Measurements from ENCODE around the gene CDH12. TPM values are rescaled to one million over a fixed set of nuclear protein-coding genes. Genes with fewer than 3 reads are reported as not detected.
"Not testable (repeated sequence)": the region's sequence is repeated elsewhere in the genome, so short reads cannot be mapped to it uniquely, and the experiment has no call there.

The CDH12 gene
- total RNA-seq (2014; rRNA removed; shearing (Covaris generic)), result not detected in 2 replicates

DNA sequence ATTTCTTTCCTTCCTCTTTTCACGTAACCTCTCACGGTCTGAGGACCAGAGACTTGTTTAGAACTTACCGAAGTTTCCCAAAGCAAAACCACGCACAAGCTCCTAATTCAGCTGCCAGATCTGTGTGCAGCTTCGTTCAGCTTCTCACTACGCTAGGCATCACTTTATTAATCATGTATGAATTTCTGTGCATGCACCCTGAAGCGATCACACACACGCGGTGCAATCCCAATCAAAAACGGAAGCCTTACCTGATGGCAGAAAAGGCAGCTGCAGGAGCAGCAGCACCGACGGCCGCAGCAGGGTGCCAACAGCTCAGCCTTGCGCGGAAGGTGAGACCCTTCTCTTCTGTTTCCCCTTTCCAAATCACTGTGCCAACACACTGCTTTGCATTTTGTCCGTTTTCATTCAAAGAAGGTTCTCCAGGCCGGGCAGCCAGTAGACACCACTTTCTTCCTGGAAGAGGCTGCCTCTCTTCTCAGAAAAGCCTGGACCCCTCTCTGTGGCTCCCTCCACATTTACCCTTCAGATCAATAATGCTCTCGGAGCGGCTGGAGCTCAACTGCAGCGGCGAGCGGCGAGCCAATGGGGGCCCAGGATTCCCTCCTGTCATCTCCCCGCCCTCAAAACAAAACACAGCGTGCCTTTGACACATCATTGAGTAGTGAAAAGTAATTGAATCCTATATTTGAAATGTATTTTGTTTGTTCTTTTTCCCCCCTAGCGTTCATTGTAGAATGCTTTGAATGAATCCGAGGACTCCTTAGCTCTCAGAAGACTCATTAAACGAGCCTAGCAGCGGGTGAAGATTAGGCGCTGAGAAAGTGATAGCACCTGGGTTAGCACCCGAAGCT, at the start of gene CDH12:
Gene CDH12, minus strand, starts transcription at position 538 of the 854 bp plus-strand sequence.
- in situ Hi-C loops (cut with HindIII; ENCODE audit: low sequenced_read_pairs), result no loop called here
- peak; percentile 69 for DNase-seq (ENCODE audit: low spot score)

- in situ Hi-C loops (cut with HindIII; ENCODE audit: low sequenced_read_pairs), result no loop called here
- no peak for DNase-seq (ENCODE audit: low spot score)
Observed at GRCh38 chr5:22901885-22902284, 48.7 kb upstream of the CDH12 start.

DNA sequence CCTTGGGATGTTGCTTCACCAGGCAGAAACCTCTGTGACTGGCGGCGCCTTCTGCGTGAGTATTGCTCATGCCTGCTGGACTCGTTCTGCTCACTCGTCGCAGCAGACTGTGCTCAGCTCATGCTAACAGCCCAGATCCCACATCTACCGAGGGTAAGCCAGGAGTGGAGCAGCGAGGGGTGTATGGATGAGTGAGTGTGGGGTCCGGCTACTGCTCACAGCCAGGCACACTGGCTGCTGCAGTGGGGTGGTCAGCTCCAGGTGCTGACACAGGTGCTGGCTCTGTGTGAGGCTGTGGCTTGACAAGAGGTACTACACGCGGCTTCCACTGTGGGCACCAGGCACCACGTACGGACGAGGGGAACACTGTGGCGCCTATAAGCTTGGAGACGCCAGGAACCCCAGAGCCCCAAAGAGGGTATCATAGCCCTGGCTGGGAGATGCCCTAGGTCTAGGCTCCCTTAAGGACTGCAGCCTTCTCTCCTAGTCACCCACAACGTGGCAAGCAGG, 47.7 kb upstream of the CDH12 start:
- in situ Hi-C loops (cut with HindIII; ENCODE audit: low sequenced_read_pairs), result no loop called here

GRCh38 chr5:22899341-22899740, 46.2 kb upstream of the CDH12 start:
- in situ Hi-C loops (cut with HindIII; ENCODE audit: low sequenced_read_pairs), result no loop called here

More for the DNA sequence above, 47.7 kb upstream of the CDH12 start:
- no peak for DNase-seq (ENCODE audit: low spot score)

DNA sequence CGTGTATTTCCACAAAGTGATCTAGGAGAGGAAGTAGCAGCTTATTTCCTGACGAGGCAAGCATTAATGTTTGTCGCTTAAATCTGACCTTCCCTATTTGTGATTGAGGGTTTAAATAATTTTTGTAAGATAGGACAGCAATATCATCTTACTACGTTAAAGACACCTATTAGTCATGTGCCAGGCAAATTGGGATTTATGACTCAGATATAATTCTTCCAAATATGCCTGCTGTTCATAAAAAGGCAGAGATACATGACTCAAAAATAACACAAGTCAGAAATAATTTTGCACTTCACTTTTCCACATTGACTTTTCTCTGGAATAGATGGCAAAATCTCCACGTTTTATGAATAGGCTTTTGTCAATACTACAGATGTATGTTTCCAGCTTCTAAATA, 43.0 kb upstream of the CDH12 start:
- no peak for DNase-seq (ENCODE audit: low spot score)

More at GRCh38 chr5:22899341-22899740, 46.2 kb upstream of the CDH12 start:
- peak; percentile 88 for DNase-seq (ENCODE audit: low spot score)

GRCh38 chr5:22892441-22892840, 39.3 kb upstream of the CDH12 start:
- in situ Hi-C loops (cut with HindIII; ENCODE audit: low sequenced_read_pairs), result no loop called here
- DNase-seq (ENCODE audit: low spot score), result no peak

More for the DNA sequence above, 43.0 kb upstream of the CDH12 start:
- in situ Hi-C loops (cut with HindIII; ENCODE audit: low sequenced_read_pairs), result no loop called here

- peak; percentile 22 for DNase-seq (ENCODE audit: low spot score)
- in situ Hi-C loops (cut with HindIII; ENCODE audit: low sequenced_read_pairs), result no loop called here
Observed at GRCh38 chr5:22889720-22890119, 36.6 kb upstream of the CDH12 start.

GRCh38 chr5:22887566-22887965, 34.4 kb upstream of the CDH12 start:
- no peak for DNase-seq (ENCODE audit: low spot score)
- in situ Hi-C loops (cut with HindIII; ENCODE audit: low sequenced_read_pairs), result no loop called here

DNA sequence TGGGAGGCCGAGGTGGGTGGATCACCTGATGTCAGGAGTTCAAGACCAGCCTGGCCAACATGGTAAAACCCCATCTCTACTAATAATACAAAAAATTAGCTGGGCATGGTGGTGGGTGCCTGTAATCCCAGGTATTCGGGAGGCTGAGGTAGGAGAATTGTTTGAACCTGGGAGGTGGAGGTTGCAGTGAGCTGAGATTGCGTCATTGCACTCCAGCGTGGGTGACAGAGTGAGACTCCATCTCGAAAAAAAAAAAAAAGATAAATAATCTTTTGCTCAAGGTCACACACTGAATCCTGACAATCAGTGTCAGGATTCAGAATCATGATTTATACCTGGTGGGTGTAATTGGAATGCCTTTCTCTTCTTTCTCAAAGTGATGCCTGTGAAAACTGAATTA, 5.8 kb upstream of the CDH12 start:
- in situ Hi-C loops (cut with HindIII; ENCODE audit: low sequenced_read_pairs), result not testable (repeated sequence)

DNA sequence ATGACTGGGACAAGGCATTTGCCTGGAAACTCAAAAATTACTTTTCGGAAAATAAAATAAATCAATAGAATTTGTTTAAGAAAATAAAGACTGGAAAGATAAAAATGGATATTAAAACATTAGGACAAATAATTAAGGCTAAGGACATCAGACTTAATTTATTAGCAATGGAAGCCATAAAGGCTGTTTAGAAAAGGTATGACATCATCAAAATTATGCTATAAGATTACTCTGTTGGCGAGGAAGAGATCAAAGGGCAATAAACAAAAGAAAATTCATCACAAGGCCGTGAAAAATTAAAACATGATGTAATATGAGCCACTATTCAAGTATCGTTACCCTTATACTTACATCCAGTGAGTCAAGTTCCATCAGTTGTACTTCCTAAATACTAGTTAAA, 2.7 kb upstream of the CDH12 start:
- in situ Hi-C loops (cut with HindIII; ENCODE audit: low sequenced_read_pairs), result no loop called here

More for the DNA sequence above, 5.8 kb upstream of the CDH12 start:
- not testable (repeated sequence) for DNase-seq (ENCODE audit: low spot score)

DNA sequence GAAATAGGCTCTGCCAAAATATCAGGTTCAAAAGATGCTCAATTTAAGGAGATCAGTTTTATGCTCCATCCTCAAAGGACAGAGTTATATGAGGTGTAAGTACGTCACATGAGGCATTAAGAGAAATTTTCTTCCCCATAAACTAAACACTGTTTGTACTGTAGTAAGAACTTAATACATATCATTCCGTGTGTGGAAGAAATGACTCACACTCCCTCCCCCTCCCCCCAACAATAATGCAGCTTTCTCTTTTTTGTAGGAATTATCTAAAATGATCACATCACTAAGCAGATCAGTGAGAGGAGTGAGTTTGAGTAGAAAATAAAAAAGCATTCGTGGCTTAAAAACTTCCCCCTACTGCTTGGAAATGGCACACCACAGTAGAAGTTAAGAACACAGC, 2.2 kb downstream of the CDH12 start:
- DNase-seq (ENCODE audit: low spot score), result peak; percentile 29
- in situ Hi-C loops (cut with HindIII; ENCODE audit: low sequenced_read_pairs), result no loop called here

More for the DNA sequence above, 2.7 kb upstream of the CDH12 start:
- DNase-seq (ENCODE audit: low spot score), result no peak

GRCh38 chr5:22846693-22847092, 6.5 kb downstream of the CDH12 start:
- in situ Hi-C loops (cut with HindIII; ENCODE audit: low sequenced_read_pairs), result no loop called here

DNA sequence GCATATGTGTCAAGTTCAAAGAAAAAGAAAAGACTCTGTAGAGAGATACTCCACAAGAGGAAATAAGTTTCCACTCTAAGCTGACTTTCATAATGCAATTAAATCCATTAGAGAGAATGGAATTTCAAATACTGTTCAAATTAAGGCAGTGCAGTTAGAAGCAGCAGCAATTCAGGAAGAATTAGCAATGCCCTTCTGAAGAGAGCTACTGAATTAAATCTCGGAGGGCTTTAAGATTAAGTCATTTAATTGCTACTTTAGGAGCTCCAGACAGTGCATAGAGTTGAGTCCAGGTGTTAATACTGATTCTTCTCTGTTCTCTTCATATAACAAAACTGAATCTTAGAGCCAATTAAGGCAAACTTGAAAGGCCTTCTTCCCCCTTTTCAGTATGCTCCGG, 8.5 kb downstream of the CDH12 start:
- in situ Hi-C loops (cut with HindIII; ENCODE audit: low sequenced_read_pairs), result no loop called here
- no peak for DNase-seq (ENCODE audit: low spot score)

More at GRCh38 chr5:22846693-22847092, 6.5 kb downstream of the CDH12 start:
- DNase-seq (ENCODE audit: low spot score), result no peak

DNA sequence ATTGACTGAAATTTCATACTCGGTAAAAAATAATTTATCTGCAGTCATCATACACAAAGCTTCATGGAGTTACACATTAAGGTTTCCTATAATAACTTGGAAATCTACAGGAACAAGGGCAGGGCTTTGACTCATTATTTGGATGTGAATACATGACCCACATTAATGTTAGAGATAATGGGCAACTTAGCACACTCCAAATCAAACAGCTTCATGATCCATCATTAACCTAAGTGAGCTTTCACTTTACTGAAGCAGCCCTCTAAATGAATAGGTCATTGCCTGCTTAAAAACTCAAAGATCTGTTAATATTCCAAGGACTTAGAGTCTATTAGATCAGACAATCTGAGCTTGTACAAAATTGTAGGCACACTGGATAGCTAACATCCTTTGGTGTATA, 9.0 kb downstream of the CDH12 start:
- in situ Hi-C loops (cut with HindIII; ENCODE audit: low sequenced_read_pairs), result no loop called here
- no peak for DNase-seq (ENCODE audit: low spot score)

DNA sequence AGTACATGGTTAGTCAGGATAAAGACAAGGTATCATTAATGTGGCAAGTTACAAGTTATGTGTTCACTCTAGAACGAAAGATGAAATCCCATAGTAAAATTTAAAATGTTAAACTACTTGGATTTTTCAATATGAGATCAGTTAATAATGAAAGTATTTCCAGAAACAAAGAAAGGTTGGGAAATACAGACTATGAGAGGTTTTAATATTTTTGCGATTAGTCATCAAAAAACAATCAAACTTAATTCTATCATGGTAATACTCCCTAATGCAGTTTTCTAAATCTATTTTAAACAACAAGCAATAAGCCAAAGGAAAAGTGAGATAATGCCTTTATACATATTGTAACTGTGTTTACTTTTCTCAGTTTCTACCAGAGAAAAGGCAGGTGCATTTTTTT, 10.6 kb downstream of the CDH12 start:
- in situ Hi-C loops (cut with HindIII; ENCODE audit: low sequenced_read_pairs), result no loop called here

GRCh38 chr5:22837803-22838202, 15.3 kb downstream of the CDH12 start:
- in situ Hi-C loops (cut with HindIII; ENCODE audit: low sequenced_read_pairs), result no loop called here
- no peak for DNase-seq (ENCODE audit: low spot score)

More for the DNA sequence above, 10.6 kb downstream of the CDH12 start:
- no peak for DNase-seq (ENCODE audit: low spot score)

- DNase-seq (ENCODE audit: low spot score), result peak; percentile 29
- in situ Hi-C loops (cut with HindIII; ENCODE audit: low sequenced_read_pairs), result no loop called here
Observed at GRCh38 chr5:22835686-22836085, 17.5 kb downstream of the CDH12 start.

GRCh38 chr5:22793463-22793862, 59.7 kb downstream of the CDH12 start:
- in situ Hi-C loops (cut with HindIII; ENCODE audit: low sequenced_read_pairs), result no loop called here
- no peak for DNase-seq (ENCODE audit: low spot score)

GRCh38 chr5:22787807-22788206, 65.3 kb downstream of the CDH12 start:
- in situ Hi-C loops (cut with HindIII; ENCODE audit: low sequenced_read_pairs), result no loop called here
- no peak for DNase-seq (ENCODE audit: low spot score)

- DNase-seq (ENCODE audit: low spot score), result no peak
- in situ Hi-C loops (cut with HindIII; ENCODE audit: low sequenced_read_pairs), result no loop called here
Observed at GRCh38 chr5:22787398-22787797, 65.7 kb downstream of the CDH12 start.

DNA sequence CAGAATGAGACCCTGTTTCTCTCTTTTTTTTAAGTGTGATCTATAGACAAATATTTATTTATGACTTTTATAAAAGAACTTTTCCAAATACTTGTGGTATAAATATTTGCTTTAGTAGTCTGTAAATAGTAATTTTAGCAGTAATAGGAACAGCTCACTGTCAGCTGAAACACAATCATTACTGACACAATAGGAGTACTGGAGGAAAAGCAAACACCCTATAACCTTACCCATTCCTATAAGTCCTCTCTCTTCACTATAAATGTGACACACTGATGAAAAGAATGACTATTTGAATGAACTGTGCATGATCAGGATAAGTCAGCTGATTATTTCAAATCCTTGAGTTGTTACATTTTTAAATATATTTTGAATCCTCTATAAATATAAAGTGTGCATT, 72.4 kb downstream of the CDH12 start:
- no peak for DNase-seq (ENCODE audit: low spot score)
- in situ Hi-C loops (cut with HindIII; ENCODE audit: low sequenced_read_pairs), result no loop called here
